Cardiac muscle cell (in vitro differentiated cells and primary cell): Measurements from ENCODE around the gene TLDC2. TPM values are rescaled to one million over a fixed set of nuclear protein-coding genes. Genes with fewer than 3 reads are reported as not detected.

Experiments
- DNase-seq, 2 donors: peaks; one replicate each; pipeline versions ENCODE4 v3.0.0 to v3.0.0-alpha.2; 2010 to 2017; ENCODE audit warnings: low read depth in 1 of 2, low spot score in 1 of 2
- H3K27ac ChIP-seq: fragments of 200-600 bp; sonication (generic); 2 replicates; pipeline ENCODE4 v1.5.1; 2016
- H3K27me3 ChIP-seq: fragments of 200-600 bp; sonication (generic); 2 replicates; pipeline ENCODE4 v1.6.0; 2016; ENCODE audit warnings: control low read depth
- H3K36me3 ChIP-seq: fragments of 200-600 bp; sonication (generic); 2 replicates; pipeline ENCODE4 v1.5.1; 2016; ENCODE audit warnings: control low read depth
- H3K4me1 ChIP-seq: fragments of 200-600 bp; sonication (generic); 2 replicates; pipeline ENCODE4 v1.8.1; 2017; ENCODE audit warnings: low read depth, mild to moderate bottlenecking, mixed run types
- H3K4me3 ChIP-seq: fragments of 200-600 bp; sonication (generic); 2 replicates; pipeline ENCODE4 v1.5.1; 2016; ENCODE audit warnings: mild to moderate bottlenecking
- H3K9me3 ChIP-seq: fragments of 200-600 bp; sonication (generic); 2 replicates; pipeline ENCODE4 v1.5.1; 2017; ENCODE audit warnings: low read depth, mild to moderate bottlenecking, control low read depth
- polyA plus RNA-seq: library from polyadenylated mRNA; unstranded; fragments of >200 nt; fragmentation: Nextera tagmentation; extraction: Ambion mirVana; gene quantifications from 2 replicates; pipeline ENCODE4 v1.2.1, GENCODE V29; 2016
- total RNA-seq: library from RNA; depleted of rRNA; stranded (reverse); fragments of >200 nt; gene quantifications from 2 replicates; pipeline ENCODE4 v1.2.3, GENCODE V29; 2016
- TF ChIP-seq, protein P1 (sequence below): IDR thresholded peaks from 2 replicates; pipeline ENCODE4 v1.5.1; 2012; ENCODE audit warnings: low read depth, mild to moderate bottlenecking, low read length

TLDC2 gene
- total RNA-seq: 0.32 TPM in 1 of 2 replicates, not detected in the other
- not detected in 2 replicates for polyA plus RNA-seq

DNA sequence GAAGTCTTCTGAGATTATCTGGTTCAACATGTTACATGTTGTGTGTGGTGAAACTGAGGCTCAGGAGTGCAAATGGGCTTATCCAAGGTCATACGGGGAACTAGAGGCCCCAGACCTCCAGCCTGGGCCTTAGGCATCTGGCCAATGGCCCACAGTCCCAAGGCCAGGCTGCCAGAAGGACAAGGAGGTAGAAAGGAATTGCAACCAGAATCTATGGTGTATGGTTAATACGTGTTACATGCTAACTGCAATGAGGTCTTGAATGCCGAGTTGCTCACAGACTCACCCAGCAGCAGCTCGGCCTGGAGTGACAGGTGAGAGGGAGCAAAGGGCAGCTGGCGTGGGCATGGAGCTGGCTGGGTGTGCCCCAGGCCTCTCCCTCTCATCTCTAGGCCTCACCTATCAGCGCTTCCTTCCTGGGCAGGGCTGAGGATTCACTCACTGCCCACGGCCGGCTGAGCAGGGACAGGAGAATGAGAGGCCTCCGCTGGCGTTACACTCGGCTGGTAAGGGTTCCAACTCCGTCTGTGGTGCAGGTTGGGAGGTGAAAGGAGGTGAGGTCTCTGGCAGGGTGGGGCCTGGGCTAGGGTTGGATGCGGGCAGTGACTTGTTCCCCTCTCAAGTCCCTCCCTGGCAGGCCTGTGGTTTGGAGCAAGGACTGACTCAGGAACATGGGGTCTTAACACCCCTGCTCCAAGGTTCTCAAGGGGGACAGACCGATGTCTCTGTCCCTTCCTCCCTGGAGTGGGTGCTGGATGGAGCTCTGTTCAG, at the start of gene TLDC2:
Gene TLDC2, plus strand, starts transcription at position 437 of the 771 bp plus-strand sequence. Its CDS starts 37 bp downstream, at position 474.
- Histone ChIP-seq H3K4me1 (no peaks in the 10 kb centered on the region), H3K27me3 (no peaks in the 10 kb centered on the region), H3K27ac (no peak within 1 kb of the TSS), H3K4me3 (no peak within 1 kb of the TSS), H3K9me3 (no peaks in the 10 kb centered on the region), H3K36me3 (no peaks in the 10 kb centered on the region)
- no peak for DNase-seq
- TF ChIP-seq, protein P1, sequence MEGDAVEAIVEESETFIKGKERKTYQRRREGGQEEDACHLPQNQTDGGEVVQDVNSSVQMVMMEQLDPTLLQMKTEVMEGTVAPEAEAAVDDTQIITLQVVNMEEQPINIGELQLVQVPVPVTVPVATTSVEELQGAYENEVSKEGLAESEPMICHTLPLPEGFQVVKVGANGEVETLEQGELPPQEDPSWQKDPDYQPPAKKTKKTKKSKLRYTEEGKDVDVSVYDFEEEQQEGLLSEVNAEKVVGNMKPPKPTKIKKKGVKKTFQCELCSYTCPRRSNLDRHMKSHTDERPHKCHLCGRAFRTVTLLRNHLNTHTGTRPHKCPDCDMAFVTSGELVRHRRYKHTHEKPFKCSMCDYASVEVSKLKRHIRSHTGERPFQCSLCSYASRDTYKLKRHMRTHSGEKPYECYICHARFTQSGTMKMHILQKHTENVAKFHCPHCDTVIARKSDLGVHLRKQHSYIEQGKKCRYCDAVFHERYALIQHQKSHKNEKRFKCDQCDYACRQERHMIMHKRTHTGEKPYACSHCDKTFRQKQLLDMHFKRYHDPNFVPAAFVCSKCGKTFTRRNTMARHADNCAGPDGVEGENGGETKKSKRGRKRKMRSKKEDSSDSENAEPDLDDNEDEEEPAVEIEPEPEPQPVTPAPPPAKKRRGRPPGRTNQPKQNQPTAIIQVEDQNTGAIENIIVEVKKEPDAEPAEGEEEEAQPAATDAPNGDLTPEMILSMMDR: no peak

DNA sequence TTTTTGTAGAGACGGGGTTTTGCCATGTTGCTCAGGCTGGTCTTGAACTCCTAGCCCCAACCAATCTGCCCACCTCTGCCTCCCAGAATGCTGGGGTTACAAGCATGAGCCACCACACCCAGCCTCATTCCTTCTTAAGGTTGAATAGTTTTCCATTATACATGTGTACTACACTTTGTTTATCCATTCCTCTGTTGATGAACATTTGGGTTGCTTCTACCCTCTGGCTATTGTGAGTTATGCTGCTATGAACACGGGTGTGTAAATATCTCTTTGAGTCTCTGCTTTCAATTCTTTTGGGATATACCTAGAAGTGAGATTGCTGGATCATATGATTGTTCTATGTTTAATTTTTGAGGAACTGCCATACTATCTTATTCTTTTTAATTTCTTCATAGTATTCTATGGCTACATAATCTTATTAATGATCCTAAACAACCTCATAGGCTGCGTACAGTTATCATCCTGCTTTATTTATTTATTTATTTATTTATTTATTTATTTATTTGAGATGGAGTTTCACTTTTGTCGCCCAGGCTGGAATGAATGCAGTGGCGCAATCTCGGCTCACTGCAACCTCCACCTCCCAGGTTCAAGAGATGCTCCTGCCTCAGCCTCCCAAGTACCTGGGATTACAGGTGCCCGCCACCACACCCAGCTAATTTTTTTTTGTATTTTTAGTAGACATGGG, 49.2 kb upstream of the TLDC2 start:
- no peak for DNase-seq
- H3K9me3 ChIP-seq: no peaks in the 10 kb centered on the region
- H3K27me3 ChIP-seq: no peaks in the 10 kb centered on the region
- H3K27ac ChIP-seq: no peak overlapping the region
- TF ChIP-seq, protein P1: no peak
- peaks cover 13% of the 10 kb centered on the region for H3K4me1 ChIP-seq
- H3K36me3 ChIP-seq: peaks cover 18% of the 10 kb centered on the region
- no peak overlapping the region for H3K4me3 ChIP-seq

DNA sequence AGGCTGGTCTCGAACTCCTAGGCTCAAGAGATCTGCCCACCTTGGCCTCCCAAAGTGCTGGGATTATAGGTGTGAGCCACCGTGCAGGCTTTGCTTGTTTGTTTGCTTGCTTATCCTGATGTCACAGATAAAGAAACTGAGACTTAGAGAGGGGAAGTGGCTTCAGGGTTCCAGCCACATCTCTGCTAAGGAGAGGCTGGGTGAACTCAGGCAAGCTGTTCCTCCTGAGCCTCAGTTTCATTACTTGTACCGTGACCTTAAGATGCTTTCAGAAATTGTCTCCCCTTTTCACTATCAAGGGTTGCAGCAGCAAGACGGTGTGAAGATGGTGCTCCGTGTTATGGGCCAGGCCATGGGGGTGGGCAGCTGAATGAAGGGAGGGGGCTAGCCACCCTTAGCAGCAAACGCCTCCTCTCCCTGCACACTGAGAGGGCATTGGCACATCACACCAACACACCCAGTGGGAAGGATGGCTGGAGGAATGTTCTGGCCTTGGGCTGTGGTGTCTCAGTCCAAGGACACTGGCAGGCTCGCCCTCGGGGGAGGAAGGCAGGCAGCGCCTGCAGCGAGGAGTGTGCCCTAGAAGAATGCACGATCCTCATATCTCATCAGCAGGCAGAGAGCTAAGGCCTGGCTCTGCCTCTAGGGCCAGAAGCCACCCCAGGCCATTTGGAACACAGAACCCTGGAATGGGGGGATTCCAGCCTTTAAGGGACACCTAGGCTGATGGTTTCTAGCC, 48.2 kb upstream of the TLDC2 start:
- H3K36me3 ChIP-seq: peaks cover 18% of the 10 kb centered on the region
- no peak for DNase-seq
- TF ChIP-seq, protein P1: no peak
- no peaks in the 10 kb centered on the region for H3K9me3 ChIP-seq
- no peak overlapping the region for H3K27ac ChIP-seq
- H3K4me3 ChIP-seq: no peak overlapping the region
- peaks cover 7% of the 10 kb centered on the region for H3K4me1 ChIP-seq
- H3K27me3 ChIP-seq: no peaks in the 10 kb centered on the region

DNA sequence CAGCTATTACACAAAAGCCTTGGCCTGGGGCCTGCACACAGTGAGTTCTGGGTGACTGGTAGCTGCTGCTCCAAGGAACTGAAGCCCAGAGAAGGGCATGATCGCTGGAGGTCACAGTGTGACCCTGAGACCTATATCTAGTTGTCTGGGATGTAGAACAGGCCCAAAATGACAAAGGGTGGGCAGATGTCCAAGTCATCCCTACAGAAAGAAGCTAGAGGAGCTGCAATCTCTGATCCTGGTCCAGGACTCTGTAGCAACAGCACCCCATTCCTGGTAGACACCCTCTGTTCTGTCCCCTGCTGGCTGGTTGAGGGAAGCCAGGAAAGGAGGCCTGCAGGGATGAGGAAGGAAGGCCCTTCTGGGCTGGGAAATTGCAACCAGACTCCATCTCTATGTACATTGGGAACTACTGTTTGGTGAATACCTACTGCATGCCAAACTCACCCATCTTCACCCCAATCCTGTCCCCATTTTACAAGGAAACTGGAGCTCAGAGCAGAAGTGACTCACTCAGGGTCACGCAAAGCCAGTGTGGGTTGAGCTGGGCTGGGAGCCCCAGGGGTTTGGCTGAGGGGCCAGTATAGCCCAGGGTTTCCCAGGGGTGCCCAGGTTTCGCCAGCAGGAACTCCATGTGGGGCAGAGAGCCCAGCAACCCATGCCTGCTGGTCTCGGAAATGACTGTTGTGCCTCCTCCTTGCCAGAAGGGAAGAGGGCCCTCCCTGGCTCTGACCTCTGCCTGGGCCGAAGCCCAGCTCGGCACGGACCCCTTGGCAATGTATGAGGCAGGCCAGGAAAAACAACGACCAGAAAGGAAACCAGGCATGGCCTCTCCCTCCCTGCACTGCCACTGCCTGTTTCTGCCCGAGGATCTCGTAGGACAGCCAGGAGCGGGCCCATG, 44.9 kb upstream of the TLDC2 start:
- Histone ChIP-seq H3K4me1 (peaks cover 14% of the 10 kb centered on the region), H3K9me3 (no peaks in the 10 kb centered on the region), H3K27ac (peak overlapping the region; percentile 77), H3K36me3 (peaks cover 18% of the 10 kb centered on the region), H3K27me3 (no peaks in the 10 kb centered on the region), H3K4me3 (no peak overlapping the region)
- TF ChIP-seq, protein P1: peak; percentile 57
- peak; percentile 43 to 78 for DNase-seq

DNA sequence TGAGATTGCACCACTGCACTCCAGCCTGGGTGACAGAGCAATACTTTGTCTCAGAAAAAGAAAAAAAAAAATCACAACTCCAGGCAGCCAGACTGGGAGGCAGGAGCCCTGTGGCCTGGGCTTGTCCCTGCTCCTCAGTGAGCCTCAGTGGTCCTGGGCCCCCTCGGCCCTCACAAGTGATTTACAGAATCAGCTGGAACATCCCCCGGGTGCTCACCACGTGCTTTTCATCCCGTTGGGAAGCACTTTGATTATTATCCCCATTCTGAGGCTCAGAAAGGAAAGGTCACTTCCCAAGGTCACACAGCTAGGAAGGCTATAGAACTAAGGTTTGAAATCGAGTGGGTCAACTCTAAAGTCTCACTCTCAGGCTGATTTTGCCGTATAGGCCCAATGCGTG, 43.1 kb upstream of the TLDC2 start:
- Histone ChIP-seq H3K36me3 (peaks cover 16% of the 10 kb centered on the region), H3K27ac (peak overlapping the region; percentile 3), H3K4me3 (no peak overlapping the region), H3K27me3 (no peaks in the 10 kb centered on the region), H3K4me1 (peaks cover 14% of the 10 kb centered on the region), H3K9me3 (no peaks in the 10 kb centered on the region)
- DNase-seq: no peak
- TF ChIP-seq, protein P1: no peak
